WI38 (cell line): ENCODE data around the gene SRCIN1.
"Not testable (repeated sequence)": the region's sequence is repeated elsewhere in the genome, so short reads cannot be mapped to it uniquely, and the experiment has no call there.

ENCODE experiments used
- H3K4me3 ChIP-seq: 2 replicates; pipeline ENCODE4 v1.5.1; 2011; ENCODE audit warnings: low read depth, mild to moderate bottlenecking, control low read depth, low read length
- CTCF ChIP-seq: IDR thresholded peaks from 2 replicates; pipeline ENCODE4 v1.5.1; 2012; ENCODE audit warnings: low read depth, mild to moderate bottlenecking, control low read depth, low read length

The SRCIN1 gene

GRCh38 chr17:38605841-38606645 lies at the start of gene SRCIN1:
Gene SRCIN1, minus strand, starts transcription at chr17:38605952. Its CDS starts 247 bp downstream, at chr17:38605705.
- 0 out of 2 replicates have a peak within 1 kb of the TSS, but pooled peaks have one; percentile 17 for H3K4me3 ChIP-seq
- TF ChIP-seq CTCF = peak; percentile 75

- no peak for TF ChIP-seq CTCF
- no peak overlapping the region for H3K4me3 ChIP-seq
Measured at GRCh38 chr17:38654411-38655398, 49.0 kb upstream of the SRCIN1 start.

GRCh38 chr17:38653679-38654078 lies 47.9 kb upstream of the SRCIN1 start:
- TF ChIP-seq CTCF = no peak
- H3K4me3 ChIP-seq = no peak overlapping the region

- TF ChIP-seq CTCF = no peak
- H3K4me3 ChIP-seq = no peak overlapping the region
Measured at GRCh38 chr17:38653230-38653629, 47.5 kb upstream of the SRCIN1 start.

- not testable (repeated sequence) for H3K4me3 ChIP-seq
Measured at GRCh38 chr17:38650653-38651173, 45.0 kb upstream of the SRCIN1 start.

GRCh38 chr17:38637951-38638350 lies 32.2 kb upstream of the SRCIN1 start:
- no peak for TF ChIP-seq CTCF

GRCh38 chr17:38636054-38636453 lies 30.3 kb upstream of the SRCIN1 start:
- no peak for TF ChIP-seq CTCF
- no peak overlapping the region for H3K4me3 ChIP-seq

More at GRCh38 chr17:38637951-38638350, 32.2 kb upstream of the SRCIN1 start:
- H3K4me3 ChIP-seq = no peak overlapping the region
